ENCODE measurements around the gene PAX2. TPM values are rescaled to one million over a fixed set of nuclear protein-coding genes. Genes with fewer than 3 reads are reported as not detected.

Gene PAX2
- total RNA-seq, 4 donors from 2014 or later: not detected

DNA sequence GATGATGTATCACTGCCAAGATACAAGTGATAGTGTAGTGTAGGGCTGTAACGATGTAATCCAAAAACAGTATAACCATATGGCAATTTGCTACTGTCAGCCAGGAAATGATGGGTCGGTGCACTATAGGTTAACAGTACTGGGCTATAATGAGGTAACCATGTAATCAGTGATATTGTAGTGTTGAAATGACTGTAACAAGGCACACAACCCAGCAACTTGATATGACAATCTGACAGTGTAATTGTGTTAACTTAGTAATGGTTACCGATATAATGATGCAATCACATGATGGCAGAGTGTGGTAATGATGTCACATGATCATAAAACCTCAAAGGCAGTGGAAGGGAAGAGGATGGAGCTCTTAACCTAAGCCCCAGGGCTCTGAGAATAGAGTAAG is 93.6 kb downstream of the PAX2 start:
- H3K27me3 ChIP-seq: peaks cover 0 to 90% (median 0%) of the 10 kb centered on the region in 4 donors
- no peak overlapping the region for H3K27ac ChIP-seq
- TF ChIP-seq CTCF (IDR thresholded peaks at IDR 0.05) (no peak), POLR2A (IDR thresholded peaks at IDR 0.05) (no peak)
- intact Hi-C loops (cut with DNase I): no loop called here
- no peaks in the 10 kb centered on the region for H3K9me3 ChIP-seq
- 68 to 77% methylated on average over 3 of the region's 3 CpGs for WGBS, 2 donors
- no peak for DNase-seq
- no peaks in the 10 kb centered on the region for H3K4me1 ChIP-seq
- H3K36me3 ChIP-seq: no peaks in the 10 kb centered on the region
- no peak overlapping the region for H3K4me3 ChIP-seq

DNA sequence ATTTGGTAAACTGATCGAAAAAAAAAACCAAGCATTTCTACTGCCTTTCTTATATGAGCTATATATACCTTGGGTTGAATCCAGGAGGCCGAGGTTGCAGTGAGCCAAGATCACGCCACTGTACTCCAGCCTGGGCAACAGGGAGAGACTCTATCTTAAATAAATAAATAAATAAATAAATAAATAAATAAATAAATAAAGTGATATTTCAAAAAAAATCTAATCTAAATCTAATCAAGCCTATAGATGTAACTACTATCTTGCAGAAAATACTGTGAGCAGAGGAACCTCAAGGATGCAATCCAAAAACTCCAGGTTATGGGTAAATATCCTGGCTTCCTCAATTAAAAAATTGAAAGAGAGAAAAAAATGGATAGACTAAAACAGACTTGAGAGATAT is 96.1 kb downstream of the PAX2 start:
- no peaks in the 10 kb centered on the region for H3K9me3 ChIP-seq
- H3K27me3 ChIP-seq: peaks cover 0 to 89% (median 0%) of the 10 kb centered on the region in 4 donors
- intact Hi-C loops (cut with DNase I): no loop called here
- no peak overlapping the region for H3K27ac ChIP-seq
- no peak overlapping the region for H3K4me3 ChIP-seq
- DNase-seq: no peak
- 67 to 81% methylated on average over 3 of the region's 3 CpGs for WGBS, 2 donors
- no peaks in the 10 kb centered on the region for H3K36me3 ChIP-seq
- no peaks in the 10 kb centered on the region for H3K4me1 ChIP-seq
- TF ChIP-seq POLR2A (IDR thresholded peaks at IDR 0.05) (no peak), CTCF (IDR thresholded peaks at IDR 0.05) (no peak)

DNA sequence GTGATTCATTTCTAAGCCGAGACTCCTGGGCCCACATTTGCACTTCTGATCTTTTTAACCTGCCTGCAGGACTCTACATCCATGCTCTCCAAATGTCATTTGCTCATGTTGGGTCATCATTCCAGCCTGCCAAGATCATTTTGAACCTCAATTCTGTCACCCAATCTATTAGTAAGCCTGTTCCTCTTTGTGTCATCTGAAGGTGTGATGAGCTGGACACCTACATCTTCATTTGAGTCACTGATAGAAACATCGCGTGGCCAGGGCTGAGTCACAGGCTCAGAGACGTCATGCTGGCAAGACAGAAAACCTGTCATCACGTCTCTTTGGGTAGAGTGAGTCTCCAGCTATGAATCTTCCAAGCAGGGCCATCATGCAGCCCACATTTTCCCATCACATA is 102.1 kb downstream of the PAX2 start:
- intact Hi-C loops (cut with DNase I): no loop called here
- peaks cover 0 to 91% (median 0%) of the 10 kb centered on the region in 4 donors for H3K27me3 ChIP-seq
- H3K9me3 ChIP-seq: no peaks in the 10 kb centered on the region
- H3K27ac ChIP-seq: no peak overlapping the region
- DNase-seq: no peak
- no peaks in the 10 kb centered on the region for H3K36me3 ChIP-seq
- no peak for TF ChIP-seq POLR2A (IDR thresholded peaks at IDR 0.05)
- no peak for TF ChIP-seq CTCF (IDR thresholded peaks at IDR 0.05)
- no peaks in the 10 kb centered on the region for H3K4me1 ChIP-seq
- H3K4me3 ChIP-seq: no peak overlapping the region
- 13 to 39% methylated on average over 4 to 5 of the region's 5 CpGs for WGBS, 2 donors

GRCh38 chr10:100848770-100849169 is 103.4 kb downstream of the PAX2 start:
- DNase-seq: no peak
- Histone ChIP-seq H3K27me3 (peaks cover 0 to 90% (median 0%) of the 10 kb centered on the region in 4 donors), H3K9me3 (no peaks in the 10 kb centered on the region), H3K4me3 (no peak overlapping the region), H3K27ac (no peak overlapping the region), H3K36me3 (no peaks in the 10 kb centered on the region), H3K4me1 (no peaks in the 10 kb centered on the region)
- WGBS, 2 donors: 65 to 77% methylated on average over 2 of the region's 2 CpGs
- intact Hi-C loops (cut with DNase I): no loop called here
- TF ChIP-seq CTCF (IDR thresholded peaks at IDR 0.05): no peak
- no peak for TF ChIP-seq POLR2A (IDR thresholded peaks at IDR 0.05)

- TF ChIP-seq CTCF (IDR thresholded peaks at IDR 0.05) (no peak), POLR2A (IDR thresholded peaks at IDR 0.05) (no peak)
- Histone ChIP-seq H3K4me1 (no peaks in the 10 kb centered on the region), H3K27ac (no peak overlapping the region), H3K36me3 (no peaks in the 10 kb centered on the region), H3K4me3 (no peak overlapping the region), H3K27me3 (peaks cover 0 to 86% (median 0%) of the 10 kb centered on the region in 4 donors), H3K9me3 (no peaks in the 10 kb centered on the region)
- WGBS, 2 donors: 53 to 61% methylated on average over 4 of the region's 4 CpGs
- no peak for DNase-seq
- intact Hi-C loops (cut with DNase I): no loop called here
These were observed 112.9 kb downstream of the PAX2 start for GRCh38 chr10:100858261-100858660.

Data from esophagus squamous epithelium (tissue), 5 donors.